ENCODE results near the gene DNAH14. TPM values are rescaled to one million over a fixed set of nuclear protein-coding genes. Genes with fewer than 3 reads are reported as not detected.

Gene DNAH14
- total and polyA plus RNA-seq, 2 donors (not counting 3 experiments of a cell fraction or from before 2014, with no cell fraction given): 1.5 to 7.1 TPM

- peaks cover 30 to 35% of the 10 kb centered on the region in 2 experiments for H3K36me3 ChIP-seq (ENCODE audit: control insufficient read depth in 2 of 2, extremely low read depth in 1 of 2, insufficient read depth in 2 of 2, low read length in 2 of 2)
- H2AFZ ChIP-seq (ENCODE audit: low read depth, low read length): no peak overlapping the region
- FAIRE-seq (no peak), DNase-seq (ENCODE audit: low read depth, low spot score) (no peak)
- ChIA-PET CTCF (interaction anchor here (0.6 to 1.0 kb wide), 2 partner anchors 28 to 33 kb away, joined by 3 read pairs; no protein-coding TSS in a partner anchor), POLR2A (no interaction called here)
- BruUV-seq (replicated peaks): no TSS peak
- TF ChIP-seq, protein P1, sequence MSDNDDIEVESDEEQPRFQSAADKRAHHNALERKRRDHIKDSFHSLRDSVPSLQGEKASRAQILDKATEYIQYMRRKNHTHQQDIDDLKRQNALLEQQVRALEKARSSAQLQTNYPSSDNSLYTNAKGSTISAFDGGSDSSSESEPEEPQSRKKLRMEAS (IDR thresholded peaks at IDR 0.05; ENCODE audit: insufficient read depth, insufficient read length): no peak
- TF ChIP-seq POLR2AphosphoS5 (IDR thresholded peaks at IDR 0.05; ENCODE audit: insufficient read depth, low read depth, low read length) (no peak), MYC (IDR thresholded peaks at IDR 0.05; ENCODE audit: low read depth, low read length) (no peak)
- no peaks in the 10 kb centered on the region for H3K4me1 ChIP-seq (ENCODE audit: control insufficient read depth, extremely low read depth, insufficient read depth, low read length)
- no peaks in the 10 kb centered on the region for H3K27me3 ChIP-seq (ENCODE audit: control insufficient read depth in 2 of 2, insufficient read depth in 2 of 2, low read length in 2 of 2)
- no peaks in the 10 kb centered on the region for H3K9me1 ChIP-seq (replicated peaks; ENCODE audit: control insufficient read depth, extremely low read depth, insufficient read depth, low read length)
- no peaks in the 10 kb centered on the region for H4K20me1 ChIP-seq (replicated peaks; ENCODE audit: control insufficient read depth, extremely low read depth, insufficient read depth, low read length)
- dilution Hi-C loops (cut with MboI; ENCODE audit: extremely low pct_ligation_motif_present, low sequenced_read_pairs): no loop called here
- intact Hi-C loops (cut with micrococcal nuclease): no loop called here
- no peak overlapping the region for H3K4me2 ChIP-seq (ENCODE audit: insufficient read depth, low read length)
- peaks cover 18% of the 10 kb centered on the region for H3K79me2 ChIP-seq (ENCODE audit: control insufficient read depth, insufficient read depth, low read length)
- no peaks in the 10 kb centered on the region for H3K9me3 ChIP-seq (replicated peaks; ENCODE audit: control insufficient read depth, insufficient read depth, low read length)
- H3K4me3 ChIP-seq (replicated peaks in 1 of 3; ENCODE audit: insufficient read depth in 1 of 3, low read depth in 1 of 3, low read length in 3 of 3): no peak overlapping the region
- H3K9ac ChIP-seq (replicated peaks; ENCODE audit: extremely low read depth, insufficient read depth, low read length): no peak overlapping the region
- no peak overlapping the region for H3K27ac ChIP-seq (ENCODE audit: insufficient read depth, low read depth, low read length)
These were observed 484.4 kb downstream of the DNAH14 start for GRCh38 chr1:225413708-225414375.

GRCh38 chr1:225415307-225415706 is 485.8 kb downstream of the DNAH14 start:
- Histone ChIP-seq H3K4me3 (replicated peaks in 1 of 3; ENCODE audit: insufficient read depth in 1 of 3, low read depth in 1 of 3, low read length in 3 of 3) (no peak overlapping the region), H3K9ac (replicated peaks; ENCODE audit: extremely low read depth, insufficient read depth, low read length) (no peak overlapping the region), H4K20me1 (replicated peaks; ENCODE audit: control insufficient read depth, extremely low read depth, insufficient read depth, low read length) (no peaks in the 10 kb centered on the region), H2AFZ (ENCODE audit: low read depth, low read length) (no peak overlapping the region), H3K9me3 (replicated peaks; ENCODE audit: control insufficient read depth, insufficient read depth, low read length) (no peaks in the 10 kb centered on the region), H3K27ac (ENCODE audit: insufficient read depth, low read depth, low read length) (no peak overlapping the region), H3K4me2 (ENCODE audit: insufficient read depth, low read length) (no peak overlapping the region), H3K79me2 (ENCODE audit: control insufficient read depth, insufficient read depth, low read length) (peaks cover 23% of the 10 kb centered on the region), H3K36me3 (ENCODE audit: control insufficient read depth in 2 of 2, extremely low read depth in 1 of 2, insufficient read depth in 2 of 2, low read length in 2 of 2) (peaks cover 28 to 42% of the 10 kb centered on the region in 2 experiments), H3K9me1 (replicated peaks; ENCODE audit: control insufficient read depth, extremely low read depth, insufficient read depth, low read length) (no peaks in the 10 kb centered on the region), H3K4me1 (ENCODE audit: control insufficient read depth, extremely low read depth, insufficient read depth, low read length) (no peaks in the 10 kb centered on the region), H3K27me3 (ENCODE audit: control insufficient read depth in 2 of 2, insufficient read depth in 2 of 2, low read length in 2 of 2) (no peaks in the 10 kb centered on the region)
- ChIA-PET POLR2A (no interaction called here), CTCF (no interaction called here)
- no peak for TF ChIP-seq FOS (IDR thresholded peaks at IDR 0.05; ENCODE audit: borderline replicate concordance, insufficient read depth, low read length)
- TF ChIP-seq, protein P2, sequence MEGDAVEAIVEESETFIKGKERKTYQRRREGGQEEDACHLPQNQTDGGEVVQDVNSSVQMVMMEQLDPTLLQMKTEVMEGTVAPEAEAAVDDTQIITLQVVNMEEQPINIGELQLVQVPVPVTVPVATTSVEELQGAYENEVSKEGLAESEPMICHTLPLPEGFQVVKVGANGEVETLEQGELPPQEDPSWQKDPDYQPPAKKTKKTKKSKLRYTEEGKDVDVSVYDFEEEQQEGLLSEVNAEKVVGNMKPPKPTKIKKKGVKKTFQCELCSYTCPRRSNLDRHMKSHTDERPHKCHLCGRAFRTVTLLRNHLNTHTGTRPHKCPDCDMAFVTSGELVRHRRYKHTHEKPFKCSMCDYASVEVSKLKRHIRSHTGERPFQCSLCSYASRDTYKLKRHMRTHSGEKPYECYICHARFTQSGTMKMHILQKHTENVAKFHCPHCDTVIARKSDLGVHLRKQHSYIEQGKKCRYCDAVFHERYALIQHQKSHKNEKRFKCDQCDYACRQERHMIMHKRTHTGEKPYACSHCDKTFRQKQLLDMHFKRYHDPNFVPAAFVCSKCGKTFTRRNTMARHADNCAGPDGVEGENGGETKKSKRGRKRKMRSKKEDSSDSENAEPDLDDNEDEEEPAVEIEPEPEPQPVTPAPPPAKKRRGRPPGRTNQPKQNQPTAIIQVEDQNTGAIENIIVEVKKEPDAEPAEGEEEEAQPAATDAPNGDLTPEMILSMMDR (IDR thresholded peaks at IDR 0.05; ENCODE audit: extremely low read depth in 1 of 2, insufficient read depth in 1 of 2, low read depth in 1 of 2, low read length in 2 of 2): no peak
- TF ChIP-seq POLR2A (IDR thresholded peaks at IDR 0.05; ENCODE audit: low read depth, low read length): no peak
- no peak for TF ChIP-seq POLR2AphosphoS5 (IDR thresholded peaks at IDR 0.05; ENCODE audit: insufficient read depth, low read depth, low read length)
- no peak for TF ChIP-seq MYC (IDR thresholded peaks at IDR 0.05; ENCODE audit: low read depth, low read length)
- TF ChIP-seq, protein P1 (IDR thresholded peaks at IDR 0.05; ENCODE audit: insufficient read depth, insufficient read length): no peak
- TF ChIP-seq EZH2 (IDR thresholded peaks at IDR 0.05; ENCODE audit: borderline replicate concordance, low read depth, low read length, severe bottlenecking): no peak
- TF ChIP-seq GATA2 (IDR thresholded peaks at IDR 0.05; ENCODE audit: insufficient read depth, insufficient read length, low read depth, low read length): no peak
- TF ChIP-seq JUN (IDR thresholded peaks at IDR 0.05; ENCODE audit: borderline replicate concordance, insufficient read depth, insufficient read length, low read depth): no peak
- FAIRE-seq (no peak), DNase-seq (ENCODE audit: low read depth, low spot score) (no peak)
- no TSS peak for BruUV-seq (replicated peaks)
- dilution Hi-C loops (cut with MboI; ENCODE audit: extremely low pct_ligation_motif_present, low sequenced_read_pairs): no loop called here
- intact Hi-C loops (cut with micrococcal nuclease): no loop called here

Measured in endothelial cell of umbilical vein (primary cell).